HG03025 (cell line): ENCODE results near the gene SPPL2C.

ENCODE experiments used
- ATAC-seq: cut with Tn5 transposase; IDR thresholded peaks from one replicate; pipeline ENCODE4 v1.9.1; 2021; ENCODE audit warnings: mild to moderate bottlenecking, moderate library complexity; ENCODE audit not compliant: unreplicated experiment, low FRiP score

SPPL2C gene

DNA sequence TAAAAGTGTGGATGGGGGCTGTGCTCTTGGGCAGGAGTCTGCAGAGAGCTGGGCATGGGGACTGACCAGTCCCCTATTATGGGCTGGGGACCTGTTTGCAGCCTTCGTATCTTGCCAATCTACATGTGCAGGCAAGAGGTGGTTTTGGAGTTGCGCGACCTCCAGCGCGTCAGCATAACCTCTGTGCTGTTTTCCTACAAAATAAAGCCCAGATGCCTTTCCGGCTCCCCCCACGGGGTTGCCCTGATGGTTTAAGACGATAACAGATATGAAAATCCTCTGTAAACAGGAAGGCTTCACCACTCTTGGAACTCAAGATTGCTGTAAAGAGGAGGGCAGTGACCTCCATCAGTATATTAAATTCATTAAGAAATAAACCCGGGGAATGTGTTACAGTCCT, 16.5 kb upstream of the SPPL2C start:
- no peak for ATAC-seq

DNA sequence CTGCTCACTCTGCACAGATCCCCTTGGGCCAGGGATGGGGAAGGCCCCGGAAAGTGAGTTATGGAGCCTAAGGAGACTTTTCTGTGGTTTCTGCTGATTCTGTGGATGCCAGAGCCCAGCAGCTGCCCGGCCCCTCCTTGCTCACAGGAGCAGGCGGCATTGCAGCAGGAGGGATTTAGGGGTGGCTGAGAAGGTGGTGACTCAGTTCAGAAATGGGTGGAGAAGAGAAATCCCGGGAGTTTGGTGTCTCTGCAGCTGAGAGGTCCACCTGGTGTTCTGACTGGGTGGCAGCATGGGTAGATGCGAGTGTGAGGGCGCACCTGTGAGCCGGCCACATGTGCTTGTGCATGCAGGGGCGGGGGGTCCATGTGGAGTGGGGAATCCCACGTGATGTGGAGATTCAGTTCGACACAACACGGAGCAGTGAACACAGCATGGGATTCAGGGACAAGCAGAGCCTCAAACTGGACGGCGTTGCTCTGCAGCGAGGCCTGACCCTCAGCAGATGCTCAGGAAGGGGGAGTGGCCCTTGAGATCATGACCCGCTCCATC, 16.0 kb upstream of the SPPL2C start:
- no peak for ATAC-seq

DNA sequence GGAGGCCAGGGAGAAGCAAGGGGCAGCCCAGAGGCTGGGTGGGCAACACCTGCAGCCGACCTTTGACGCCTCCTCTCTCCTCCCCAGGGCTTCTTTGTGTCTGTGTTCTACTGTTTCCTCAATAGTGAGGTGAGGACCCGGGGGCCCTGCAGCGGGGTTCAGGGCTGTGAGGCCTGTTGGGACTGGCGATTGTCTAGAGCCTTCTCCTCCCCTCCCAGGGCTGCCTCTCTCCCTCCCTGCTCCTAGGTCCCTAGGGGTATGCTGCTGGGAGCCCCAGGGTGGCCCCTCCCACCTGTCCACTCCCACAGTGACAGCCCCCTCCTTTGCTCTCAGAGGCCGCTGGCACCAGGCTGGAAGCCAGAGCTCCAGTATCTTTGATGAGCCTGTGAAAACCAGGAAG, 10.8 kb upstream of the SPPL2C start:
- no peak for ATAC-seq

DNA sequence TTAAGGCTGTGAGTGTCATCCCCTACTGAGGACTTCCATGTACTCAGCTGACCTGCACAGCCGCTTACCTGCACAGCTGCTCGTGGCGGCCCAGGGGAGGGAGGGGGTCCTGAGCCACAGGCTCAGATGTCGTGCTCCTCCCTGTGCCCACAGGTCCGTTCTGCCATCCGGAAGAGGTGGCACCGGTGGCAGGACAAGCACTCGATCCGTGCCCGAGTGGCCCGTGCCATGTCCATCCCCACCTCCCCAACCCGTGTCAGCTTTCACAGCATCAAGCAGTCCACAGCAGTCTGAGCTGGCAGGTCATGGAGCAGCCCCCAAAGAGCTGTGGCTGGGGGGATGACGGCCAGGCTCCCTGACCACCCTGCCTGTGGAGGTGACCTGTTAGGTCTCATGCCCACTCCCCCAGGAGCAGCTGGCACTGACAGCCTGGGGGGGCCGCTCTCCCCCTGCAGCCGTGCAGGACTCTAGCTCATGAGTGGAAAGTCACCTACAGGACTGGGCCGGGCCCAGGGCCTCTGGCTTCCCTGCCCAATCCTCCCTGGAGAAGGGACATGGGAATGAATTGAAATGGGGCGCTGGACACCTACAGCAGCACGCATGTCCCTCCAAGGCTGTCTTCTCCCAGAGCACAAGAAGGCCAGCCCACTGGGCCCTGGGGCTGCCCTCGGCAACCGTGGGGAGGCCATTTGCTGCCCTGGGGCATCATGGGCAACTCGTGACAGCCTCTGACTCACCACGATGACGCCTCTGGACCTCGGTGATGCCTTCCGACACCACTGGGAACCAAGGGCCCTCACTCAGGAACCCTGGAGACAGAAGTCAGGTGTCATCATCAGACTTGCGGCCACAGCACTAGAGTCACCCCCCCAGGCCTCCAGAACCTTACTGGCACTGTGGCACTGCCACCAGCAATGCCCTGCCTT, 9.9 kb upstream of the SPPL2C start:
- no peak for ATAC-seq

DNA sequence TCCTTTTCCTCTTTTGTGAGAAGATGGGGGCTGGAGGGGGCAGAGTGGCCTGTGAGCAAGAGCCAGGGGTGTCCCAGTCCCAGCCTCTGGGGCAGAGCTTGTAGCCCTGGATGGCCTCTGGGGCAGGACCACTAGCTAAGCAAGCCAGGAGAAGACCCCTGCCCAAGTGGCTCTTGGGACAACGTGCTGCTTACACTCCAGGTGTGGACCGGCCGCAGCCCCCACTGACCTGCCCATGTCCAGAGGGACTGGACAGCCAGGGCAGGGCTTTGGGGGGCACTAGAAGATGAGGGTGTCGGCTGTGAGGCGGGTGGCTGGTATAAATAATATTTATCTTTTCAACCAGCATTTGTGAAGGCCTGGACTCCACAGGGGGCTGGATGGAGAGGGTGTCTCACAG, 9.2 kb upstream of the SPPL2C start:
- no peak for ATAC-seq

DNA sequence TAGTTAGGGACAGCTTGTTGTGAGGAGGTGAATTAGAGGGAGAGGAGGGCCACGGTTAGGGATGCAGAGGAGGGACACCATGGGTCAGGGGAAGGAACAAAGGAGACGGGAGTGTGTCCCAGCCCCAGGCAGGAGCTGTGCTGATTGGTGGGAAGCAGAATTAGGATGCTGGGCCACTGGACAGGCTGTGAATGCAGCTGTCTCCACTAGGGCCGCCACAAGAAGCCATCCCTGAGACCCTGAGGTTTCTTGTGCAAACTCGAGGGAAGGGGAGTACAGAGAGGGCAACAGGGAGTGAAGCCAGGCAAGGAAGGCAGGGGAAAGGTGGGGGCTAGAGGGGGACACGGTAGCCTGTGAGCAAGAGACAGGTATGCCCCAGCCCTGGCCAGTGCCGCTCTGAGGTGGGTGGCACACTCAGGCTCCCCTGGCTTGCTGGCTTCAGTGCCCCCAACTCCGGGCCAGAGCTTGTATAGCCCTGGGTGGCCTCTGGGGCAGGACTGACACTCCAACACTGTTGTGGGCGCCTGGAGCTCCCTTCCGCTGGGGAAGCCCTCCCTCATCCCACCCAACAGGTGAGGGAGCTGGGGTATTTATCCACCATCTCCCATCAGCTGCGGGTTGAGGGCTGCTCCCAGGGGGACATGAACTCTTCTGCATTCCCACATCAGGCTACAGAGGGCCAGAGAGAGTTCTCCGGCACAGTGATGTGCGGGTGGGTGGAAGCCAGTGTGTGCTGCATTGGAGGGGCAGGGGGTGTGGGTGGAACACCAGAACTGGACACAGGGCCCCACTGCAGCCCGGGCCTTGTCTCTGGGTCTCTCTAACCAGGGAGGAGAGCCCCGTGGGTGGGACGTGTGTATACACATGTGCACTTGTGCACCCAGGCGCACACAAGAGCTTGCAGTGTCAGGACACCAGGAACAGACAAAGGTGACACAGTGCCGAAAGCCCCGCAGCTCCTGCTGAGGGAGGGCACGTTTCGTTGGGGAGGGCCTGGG, 8.3 kb upstream of the SPPL2C start:
- no peak for ATAC-seq

DNA sequence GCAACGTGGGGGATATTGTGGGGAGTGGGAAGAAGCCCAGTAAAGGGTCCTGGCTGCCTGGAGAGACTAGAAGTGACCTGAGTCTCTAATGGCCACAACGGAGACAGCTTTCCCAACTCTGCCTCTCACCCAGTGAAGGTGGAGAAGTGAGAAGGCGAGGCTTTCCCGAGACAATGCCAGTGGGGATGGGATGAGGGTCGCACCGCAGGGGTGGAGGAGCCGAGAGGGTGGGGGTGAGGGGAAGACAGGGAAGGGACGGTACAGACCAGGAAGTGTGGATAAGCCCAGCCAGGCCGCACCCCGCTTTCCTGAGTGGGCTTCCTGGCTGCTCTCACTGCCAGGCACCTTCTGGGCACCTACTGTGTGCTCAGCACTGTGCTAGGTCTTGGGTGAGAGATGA, 7.5 kb upstream of the SPPL2C start:
- ATAC-seq, result no peak

DNA sequence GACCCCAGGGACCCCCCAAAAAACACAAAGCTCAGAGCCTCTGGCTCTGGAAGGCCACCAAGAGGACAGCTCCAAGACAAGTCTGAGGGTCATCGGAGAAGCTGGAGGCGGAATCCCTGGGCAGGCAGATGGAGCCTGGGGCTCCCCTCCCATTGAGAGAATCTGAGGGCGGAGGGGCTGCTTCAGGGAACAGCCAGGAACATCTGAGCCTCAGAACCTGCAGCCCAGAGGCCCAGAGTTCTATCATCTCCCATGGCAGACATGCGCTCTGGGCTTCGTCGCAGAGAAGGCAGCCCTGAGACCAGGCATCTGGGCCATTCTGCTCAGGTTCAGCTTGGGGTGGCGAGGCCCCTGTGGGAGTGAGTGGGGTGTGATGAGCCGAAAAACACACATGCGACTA, 7.1 kb upstream of the SPPL2C start:
- no peak for ATAC-seq

DNA sequence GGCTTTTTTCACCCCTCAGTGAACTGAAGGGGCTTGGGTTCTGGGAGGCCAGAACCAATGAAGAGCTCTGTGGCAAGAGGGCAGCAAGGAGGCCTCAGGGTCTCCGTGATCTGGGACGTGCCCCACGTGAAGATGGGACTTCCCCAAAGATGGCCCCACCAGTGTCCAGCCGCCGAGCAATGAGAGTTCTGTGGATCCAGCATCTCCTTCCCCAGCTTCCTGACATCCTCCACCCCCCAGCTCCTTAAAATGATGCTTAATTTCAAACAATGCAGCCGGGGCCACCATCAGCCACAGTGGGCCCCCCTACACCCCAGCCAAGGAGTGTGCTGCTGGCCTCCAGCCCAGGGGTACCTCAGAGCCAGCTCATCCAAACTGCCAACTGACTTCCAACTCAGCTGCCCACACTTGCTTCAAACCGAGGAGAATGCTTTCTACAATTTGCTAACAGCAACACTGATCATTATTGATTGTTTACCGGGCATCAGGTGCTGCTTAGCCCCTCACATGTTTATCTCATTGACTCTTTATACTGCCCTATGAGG, 5.9 kb upstream of the SPPL2C start:
- no peak for ATAC-seq

DNA sequence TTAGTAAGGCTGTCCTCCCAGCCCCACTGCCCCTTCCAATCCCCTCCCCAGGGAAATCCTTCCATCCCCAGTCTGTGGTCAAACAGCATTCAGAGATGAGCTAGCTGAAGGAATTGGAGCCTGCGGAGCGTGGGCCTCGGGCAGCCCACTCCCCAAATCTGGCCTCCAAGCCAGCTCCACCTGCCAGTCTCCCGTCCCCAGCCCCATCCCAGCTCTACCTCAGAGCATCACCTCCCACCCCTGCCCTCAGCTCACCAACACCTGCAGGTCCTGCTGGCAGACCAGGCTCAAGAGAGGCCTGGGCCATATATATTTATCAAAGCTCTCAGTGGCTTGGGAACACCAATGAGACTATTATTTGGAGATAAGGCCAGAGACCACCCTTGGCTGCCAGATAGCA, 5.2 kb upstream of the SPPL2C start:
- ATAC-seq, result no peak

DNA sequence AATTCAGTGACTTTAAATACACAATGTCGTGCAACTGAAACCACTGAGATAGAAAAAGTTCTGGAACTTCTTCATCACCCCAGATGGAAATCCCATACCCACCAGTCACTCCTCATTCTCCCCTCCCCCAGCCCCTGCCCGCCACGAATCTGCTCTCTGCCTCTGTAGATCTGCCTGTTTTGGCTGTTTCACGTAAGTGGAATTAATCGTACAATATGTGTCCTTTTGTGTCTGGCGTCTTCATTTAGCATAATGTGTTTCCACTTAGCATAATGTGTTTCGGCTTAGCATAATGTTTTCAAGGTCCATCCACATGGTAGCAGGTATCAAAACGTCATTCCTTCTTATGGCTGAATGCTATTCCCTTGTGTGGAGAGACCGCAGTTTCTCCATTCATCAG, 3.5 kb upstream of the SPPL2C start:
- ATAC-seq, result no peak

DNA sequence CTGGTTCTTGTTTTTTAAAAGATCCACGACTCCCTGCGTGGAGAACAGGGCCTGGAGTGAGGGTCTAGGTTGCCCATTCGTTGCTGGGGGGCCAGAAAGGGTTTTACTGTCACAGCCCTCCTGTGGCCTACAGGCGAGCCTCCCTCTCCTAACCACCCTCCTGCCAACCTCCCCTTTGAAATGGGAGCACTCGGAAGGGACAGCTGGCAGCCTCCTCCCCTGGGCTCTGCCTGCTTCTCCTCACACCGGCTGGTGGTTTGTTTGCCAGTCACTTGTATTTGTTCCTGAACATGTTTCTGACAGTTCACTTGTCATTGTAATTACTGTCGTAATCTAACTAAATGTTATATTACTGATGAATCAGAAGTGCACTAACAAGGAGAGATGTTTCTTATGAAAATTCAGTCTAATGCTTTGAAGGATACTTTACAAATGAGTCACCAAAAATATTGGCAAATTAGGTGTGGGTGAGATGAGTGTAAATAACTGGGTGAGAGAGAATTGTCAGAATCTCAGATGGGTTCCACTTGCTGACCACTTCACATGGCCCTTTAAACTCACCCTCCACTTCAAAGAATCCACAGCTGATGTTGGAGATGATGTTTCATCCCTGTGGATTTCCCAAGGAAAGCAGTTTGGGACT, 2.7 kb upstream of the SPPL2C start:
- ATAC-seq, result no peak

DNA sequence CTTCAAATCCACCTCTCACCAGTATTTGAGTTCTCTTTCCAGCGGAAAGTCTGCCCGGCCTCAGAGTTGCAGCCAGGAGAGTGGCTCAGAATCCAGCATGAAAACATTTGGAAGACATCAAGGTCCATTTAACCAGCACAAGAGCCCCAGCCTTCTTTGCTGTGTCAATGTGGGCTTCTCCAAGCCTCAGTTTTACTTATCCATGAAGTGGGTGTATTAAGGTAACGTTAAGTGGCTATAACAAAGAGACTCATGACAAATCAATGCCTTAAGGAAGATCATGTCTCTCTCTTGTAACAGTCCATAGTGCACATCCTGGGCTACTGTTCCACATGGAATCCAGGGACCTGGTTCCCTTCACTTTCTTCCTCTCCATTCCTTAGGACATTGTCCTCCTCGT, 959 bp upstream of the SPPL2C start:
- ATAC-seq, result no peak

DNA sequence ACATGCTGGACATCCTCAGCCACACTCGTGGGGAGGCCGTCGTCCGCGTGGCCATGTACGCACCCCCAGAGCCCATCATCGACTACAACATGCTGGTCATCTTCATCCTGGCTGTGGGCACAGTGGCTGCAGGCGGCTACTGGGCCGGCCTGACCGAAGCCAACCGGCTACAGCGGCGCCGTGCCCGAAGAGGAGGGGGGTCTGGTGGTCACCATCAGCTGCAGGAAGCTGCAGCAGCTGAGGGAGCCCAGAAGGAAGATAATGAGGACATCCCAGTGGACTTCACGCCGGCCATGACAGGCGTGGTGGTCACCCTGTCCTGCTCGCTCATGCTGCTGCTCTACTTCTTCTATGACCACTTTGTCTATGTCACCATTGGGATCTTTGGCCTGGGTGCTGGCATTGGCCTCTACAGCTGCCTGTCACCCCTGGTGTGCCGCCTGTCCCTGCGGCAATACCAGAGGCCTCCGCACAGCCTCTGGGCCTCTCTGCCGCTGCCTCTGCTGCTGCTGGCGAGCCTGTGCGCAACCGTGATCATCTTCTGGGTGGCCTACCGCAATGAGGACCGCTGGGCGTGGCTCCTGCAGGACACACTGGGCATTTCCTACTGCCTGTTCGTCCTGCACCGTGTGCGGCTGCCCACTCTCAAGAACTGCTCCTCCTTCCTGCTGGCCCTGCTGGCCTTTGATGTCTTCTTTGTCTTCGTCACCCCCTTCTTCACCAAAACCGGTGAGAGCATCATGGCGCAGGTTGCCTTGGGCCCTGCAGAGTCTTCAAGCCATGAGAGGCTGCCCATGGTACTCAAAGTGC, 900 bp downstream of the SPPL2C start:
- ATAC-seq, result no peak

DNA sequence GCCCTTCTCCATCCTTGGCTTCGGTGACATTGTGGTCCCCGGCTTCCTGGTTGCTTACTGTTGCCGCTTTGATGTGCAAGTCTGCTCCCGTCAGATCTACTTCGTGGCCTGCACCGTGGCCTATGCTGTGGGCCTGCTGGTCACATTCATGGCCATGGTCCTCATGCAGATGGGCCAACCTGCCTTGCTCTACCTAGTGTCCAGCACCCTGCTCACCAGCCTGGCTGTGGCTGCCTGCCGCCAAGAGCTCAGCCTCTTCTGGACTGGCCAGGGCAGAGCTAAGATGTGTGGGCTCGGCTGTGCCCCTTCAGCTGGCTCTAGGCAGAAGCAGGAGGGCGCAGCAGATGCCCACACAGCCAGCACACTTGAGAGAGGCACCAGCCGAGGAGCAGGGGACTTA, 1.5 kb downstream of the SPPL2C start:
- no peak for ATAC-seq

DNA sequence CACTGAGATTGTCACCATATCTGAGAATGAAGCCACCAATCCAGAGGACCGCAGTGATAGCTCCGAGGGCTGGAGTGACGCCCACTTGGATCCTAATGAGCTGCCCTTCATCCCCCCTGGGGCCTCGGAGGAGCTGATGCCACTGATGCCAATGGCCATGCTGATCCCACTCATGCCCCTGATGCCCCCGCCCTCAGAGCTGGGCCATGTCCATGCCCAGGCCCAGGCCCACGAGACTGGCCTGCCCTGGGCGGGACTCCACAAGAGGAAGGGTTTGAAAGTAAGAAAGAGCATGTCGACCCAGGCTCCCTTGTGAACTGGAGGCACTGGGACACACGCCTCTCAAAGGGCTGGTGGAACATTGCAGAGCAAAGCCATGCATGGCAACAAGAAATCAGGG, 2.0 kb downstream of the SPPL2C start:
- ATAC-seq, result no peak

DNA sequence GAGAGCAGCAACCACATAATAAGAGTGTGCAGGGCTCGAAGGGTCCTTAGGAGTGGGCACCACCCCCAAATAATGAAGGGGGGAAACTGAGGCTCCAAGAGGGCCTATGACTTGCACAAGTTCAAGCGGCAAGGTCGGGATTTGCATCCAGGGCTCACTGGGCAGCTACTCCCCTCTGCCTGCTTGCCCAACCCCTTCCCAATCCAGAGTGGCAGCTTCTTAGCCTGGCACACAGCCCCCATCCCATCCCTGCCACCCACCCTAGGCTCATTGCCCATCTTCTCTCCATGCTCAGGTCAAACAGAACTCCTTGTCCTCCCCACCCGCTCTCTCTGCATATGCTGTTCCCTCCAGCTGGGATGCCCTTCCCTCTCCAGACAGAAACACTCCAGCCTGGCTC, 2.4 kb downstream of the SPPL2C start:
- ATAC-seq, result no peak

DNA sequence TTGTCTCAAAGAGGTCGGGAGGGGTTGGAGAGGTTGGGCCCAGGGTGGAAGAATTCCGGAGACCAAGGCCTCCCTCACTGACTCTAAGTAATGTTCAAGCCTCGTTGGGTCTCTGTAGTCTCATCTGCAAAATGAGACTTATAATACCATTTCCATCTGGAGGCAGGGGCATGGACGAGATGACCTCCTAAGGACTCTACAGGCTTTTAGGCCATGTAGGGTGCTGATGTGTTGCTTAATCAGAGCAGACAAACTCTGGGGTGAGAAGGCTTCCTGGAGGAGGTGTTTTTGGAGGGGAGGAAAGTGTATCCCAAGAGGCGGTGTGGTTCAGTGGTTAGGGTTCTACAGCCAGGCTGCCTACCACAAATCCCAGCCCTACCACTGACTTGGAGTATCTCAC, 3.1 kb downstream of the SPPL2C start:
- ATAC-seq, result no peak

DNA sequence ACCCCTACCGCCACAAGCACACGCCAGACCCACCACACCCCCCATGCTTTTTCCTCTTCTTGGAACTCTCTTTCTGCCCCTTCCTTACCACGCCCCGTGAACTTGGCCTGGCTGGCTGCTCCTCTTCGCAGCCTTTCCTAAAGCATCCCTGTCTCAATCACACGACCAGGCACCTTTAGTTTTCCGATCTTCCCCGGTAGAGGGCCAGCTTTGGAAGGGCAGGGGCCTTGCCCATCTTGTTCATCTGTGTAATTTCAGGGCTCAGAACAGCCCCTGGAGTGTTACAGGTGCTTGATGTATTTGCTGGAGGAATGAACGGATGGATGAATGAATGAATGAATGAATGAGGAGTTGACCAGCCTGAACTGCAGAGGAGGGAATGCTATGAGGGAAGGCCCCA, 3.7 kb downstream of the SPPL2C start:
- ATAC-seq, result no peak
